K562 (cell line): ENCODE results near the gene NR3C1. TPM values are rescaled to one million over a fixed set of nuclear protein-coding genes. Genes with fewer than 3 reads are reported as not detected.
A peak's percentile ranks its signal among the peaks of the same experiment; 100 is the strongest.

Experiments used
- BCL6 ChIP-seq: fragments of 250-450 bp; sonication (Bioruptor Pico); IDR thresholded peaks from 2 replicates; pipeline ENCODE4 v1.4.0; 2020
- CEBPZ ChIP-seq: fragments of 150-350 bp; IDR thresholded peaks from 2 replicates; pipeline ENCODE4 v1.6.1; 2014; ENCODE audit warnings: low read depth, mild to moderate bottlenecking, low read length, borderline replicate concordance
- CHCHD3 ChIP-seq: fragments of 250-450 bp; sonication (Bioruptor Pico); IDR thresholded peaks from 2 replicates; pipeline ENCODE4 v2.1.2; 2022; ENCODE audit warnings: mild to moderate bottlenecking
- DMBX1 ChIP-seq: fragments of 250-450 bp; sonication (Bioruptor Pico); IDR thresholded peaks from 2 replicates; pipeline ENCODE4 v1.8.0; 2022; ENCODE audit warnings: inconsistent platforms, mild to moderate bottlenecking, moderate library complexity, borderline replicate concordance
- ELF2 ChIP-seq: fragments of 250-450 bp; sonication (Bioruptor Pico); IDR thresholded peaks from 2 replicates; pipeline ENCODE4 v1.5.0; 2021; ENCODE audit warnings: mild to moderate bottlenecking
- GTF2F1 ChIP-seq: IDR thresholded peaks from 2 replicates; pipeline ENCODE4 v1.6.1; 2011; ENCODE audit warnings: low read depth, low read length, improper control_type of control experiment
- HDAC8 ChIP-seq: fragments of 450-650 bp; IDR thresholded peaks from 2 replicates; pipeline ENCODE4 v1.6.1; 2016; ENCODE audit warnings: mild to moderate bottlenecking, missing genetic modification characterization, moderate library complexity, missing compliant biosample characterization
- MAFG ChIP-seq: fragments of 450-650 bp; conservative IDR thresholded peaks from 2 replicates; pipeline ENCODE4 v1.6.1; 2016; ENCODE audit warnings: missing genetic modification characterization, missing compliant biosample characterization
- MLX ChIP-seq, 2 experiments: fragments of 450-650 bp in 1 of 2; sonication (generic) in 1 of 2; formaldehyde crosslinking; conservative IDR thresholded peaks; 2 replicates each; pipeline versions ENCODE4 v1.4.0 to v1.8.1; 2020 to 2022; ENCODE audit warnings: mild to moderate bottlenecking in 1 of 2, missing genetic modification reagents in 1 of 2
- MTA2 ChIP-seq: fragments of 450-650 bp; IDR thresholded peaks from 2 replicates; pipeline ENCODE4 v1.6.1; 2016; ENCODE audit warnings: low read depth
- OTX1 ChIP-seq: fragments of 450-650 bp; formaldehyde crosslinking; IDR thresholded peaks from 2 replicates; pipeline ENCODE4 v1.4.0; 2022; ENCODE audit warnings: mild to moderate bottlenecking
- PRPF4 ChIP-seq: fragments of 200-400 bp; formaldehyde crosslinking; IDR thresholded peaks from one replicate; pipeline ENCODE4 v1.6.1; 2017; ENCODE audit warnings: low read length, low read depth, mild to moderate bottlenecking; ENCODE audit not compliant: insufficient read depth, poor library complexity, severe bottlenecking
- PTBP1 ChIP-seq: fragments of 200-400 bp; formaldehyde crosslinking; IDR thresholded peaks from 2 replicates; pipeline ENCODE4 v1.6.1; 2017; ENCODE audit warnings: low read depth, low read length
- RFX7 ChIP-seq: fragments of 250-450 bp; sonication (Bioruptor Pico); IDR thresholded peaks from 2 replicates; pipeline ENCODE4 v1.5.1; 2021; ENCODE audit warnings: mild to moderate bottlenecking
- TAF9B ChIP-seq: fragments of 450-650 bp; IDR thresholded peaks from 2 replicates; pipeline ENCODE4 v1.6.1; 2018; ENCODE audit warnings: mild to moderate bottlenecking; ENCODE audit not compliant: partially characterized antibody
- THAP12 ChIP-seq: fragments of 250-450 bp; sonication (Bioruptor Pico); IDR thresholded peaks from 2 replicates; pipeline ENCODE4 v1.9.0; 2021; ENCODE audit warnings: mild to moderate bottlenecking, inconsistent platforms
- THRB ChIP-seq: fragments of 450-650 bp; formaldehyde crosslinking; conservative IDR thresholded peaks from 2 replicates; pipeline ENCODE4 v1.4.0; 2022; ENCODE audit warnings: mild to moderate bottlenecking, missing genetic modification characterization
- YY1 ChIP-seq, 3 experiments: IDR thresholded peaks; 2 replicates each; pipeline ENCODE4 v1.6.1; 2011; ENCODE audit warnings: low read length in 2 of 3, mild to moderate bottlenecking in 2 of 3, moderate library complexity in 2 of 3, borderline replicate concordance in 1 of 3, control low read depth in 1 of 3, low read depth in 1 of 3; ENCODE audit not compliant: insufficient read depth in 3 of 3, insufficient replicate concordance in 2 of 3, control insufficient read depth in 1 of 3, insufficient read length in 1 of 3; ENCODE audit errors: extremely low read depth in 1 of 3
- ZFP36 ChIP-seq: fragments of 150-350 bp; IDR thresholded peaks from 2 replicates; pipeline ENCODE4 v1.6.1; 2018; ENCODE audit warnings: low read length, low read depth; ENCODE audit not compliant: partially characterized antibody
- ZNF12 ChIP-seq: sonication (generic); formaldehyde crosslinking; IDR thresholded peaks from 2 replicates; pipeline ENCODE4 v1.4.0; 2020; ENCODE audit warnings: mild to moderate bottlenecking, missing genetic modification reagents
- ZNF717 ChIP-seq: fragments of 250-450 bp; sonication (Bioruptor Pico); IDR thresholded peaks from 2 replicates; pipeline ENCODE4 v1.5.0; 2021
- polyA plus RNA-seq, 8 experiments: library from polyadenylated mRNA; depleted of rRNA in 4 of 8; stranded (reverse) in 5 of 8; unstranded in 3 of 8; fragments of >200 nt; fragmentation: Nextera tagmentation in 2 of 8; fragmentation: Illumina TruSeq in 1 of 8; extraction: Ambion mirVana in 2 of 8; extraction: Trizol in 1 of 8; gene quantifications; 2 replicates each; pipeline versions ENCODE4 v1.2.1 to v1.2.3, GENCODE V29; 2011 to 2014; ENCODE audit warnings: inconsistent platforms in 1 of 8, missing spikeins in 1 of 8
- total RNA-seq, 7 experiments: library from RNA; depleted of rRNA in 6 of 7; stranded (reverse); fragments of >200 nt in 6 of 7; fragmentation: Illumina TruSeq in 2 of 7; extraction: Trizol in 2 of 7; gene quantifications; 2 replicates each; pipeline versions ENCODE4 v1.2.1 to v1.2.3, GENCODE V29; 2011 to 2021; ENCODE audit warnings: low replicate concordance in 1 of 7

Gene NR3C1
- total and polyA plus RNA-seq, 9 of the 15 experiments (the other 6 are each of a cell fraction or from before 2014, with no cell fraction given) = 8.2 to 36.0 (median 15.0) TPM

GRCh38 chr5:143245929-143246561 lies 157.4 kb downstream of the NR3C1 start (continued):
- TF ChIP-seq PRPF4 (no peak), ZNF12 (no peak), PTBP1 (no peak), CEBPZ (no peak), ZNF717 (CRISPR knock-in tag) (no peak), MLX (CRISPR knock-in tag; conservative IDR thresholded peaks at IDR 0.05) (no peak), CHCHD3 (CRISPR knock-in tag) (no peak), TAF9B (peak; percentile 26), GTF2F1 (no peak), ZFP36 (no peak), MAFG (tag) (peak; percentile 36; the same call in 1 of the 2 replicates), RFX7 (CRISPR knock-in tag) (no peak), THRB (no peak), HDAC8 (peak; percentile 30; the same call in 1 of the 2 replicates), THAP12 (CRISPR knock-in tag) (no peak), ELF2 (CRISPR knock-in tag) (no peak), YY1 (IDR thresholded peaks at IDR 0.05; ENCODE audit: borderline replicate concordance in 1 of 3, control insufficient read depth in 1 of 3, extremely low read depth in 1 of 3, insufficient read depth in 3 of 3, insufficient read length in 1 of 3, insufficient replicate concordance in 2 of 3, low read depth in 1 of 3, low read length in 2 of 3) (peak in 2 of 3 experiments; percentile 41 to 82), OTX1 (CRISPR knock-in tag) (no peak), BCL6 (CRISPR knock-in tag) (no peak), DMBX1 (CRISPR knock-in tag) (peak; percentile 86), MTA2 (peak; percentile 46)
